Body of pancreas (tissue), 4 donors: ENCODE data around the gene USP9Y. TPM values are rescaled to one million over a fixed set of nuclear protein-coding genes. Genes with fewer than 3 reads are reported as not detected.

Experiments used
- ATAC-seq: fragments of 150-250 bp; one replicate; pipeline ENCODE4 v1.9.1; 2016
- DNase-seq, 4 donors: peaks; one replicate each; pipeline ENCODE4 v3.0.0-alpha.2; 2019
- H3K27ac ChIP-seq, 4 donors: fragments of 200-600 bp; sonication (generic); 1 replicate in 3 of 4; 2 replicates in 1 of 4; pipeline versions ENCODE4 v1.5.1 to v1.6.1; 2016 to 2019; ENCODE audit warnings: mild to moderate bottlenecking in 1 of 4, mixed read lengths in 1 of 4, moderate library complexity in 1 of 4
- H3K27me3 ChIP-seq, 2 donors: fragments of 200-600 bp; sonication (generic); one replicate each; pipeline ENCODE4 v1.6.0; 2016; ENCODE audit warnings: mild to moderate bottlenecking in 1 of 2
- H3K36me3 ChIP-seq, 2 donors: fragments of 200-600 bp; sonication (generic); replicated peaks in 1 of 2; 2 replicates each; pipeline ENCODE4 v1.5.1; 2016; ENCODE audit warnings: low read depth in 2 of 2; ENCODE audit not compliant: insufficient read depth in 1 of 2
- H3K4me1 ChIP-seq: fragments of 200-600 bp; sonication (generic); one replicate; pipeline ENCODE4 v1.6.0; 2016
- H3K4me3 ChIP-seq, 2 donors: fragments of 200-600 bp; sonication (generic); 1 replicate in 1 of 2; 2 replicates in 1 of 2; pipeline ENCODE4 v1.5.1; 2016 to 2019
- H3K9me3 ChIP-seq, 3 donors: fragments of 200-600 bp; sonication (generic); 1 replicate in 2 of 3; 2 replicates in 1 of 3; pipeline ENCODE4 v1.5.1; 2016
- POLR2A ChIP-seq, 3 donors: fragments of 450-650 bp; IDR thresholded peaks; one replicate each; pipeline ENCODE4 v1.6.1; 2016; ENCODE audit warnings: antibody characterized with exemption in 3 of 3, mild to moderate bottlenecking in 2 of 3
- WGBS, 2 donors: methylation state at CpG; one replicate each; pipeline ENCODE4 v1.1.5; 2017; 5-methylcytosine and 5-hydroxymethylcytosine counted together
- intact Hi-C: fragments of 100-400 bp; cut with DNase I; formaldehyde crosslinking; loops from one replicate; pipeline ENCODE4 v1.15.1; 2023
- total RNA-seq, 2 donors: library from RNA; depleted of rRNA; stranded (reverse); fragments of >200 nt; gene quantifications; one replicate each; pipeline ENCODE4 v1.1.0, GENCODE V29; 2016
- TF ChIP-seq, protein P1 (sequence below), 7 experiments: fragments of 450-650 bp in 4 of 7; fragments of 200-600 bp in 3 of 7; sonication (generic) in 3 of 7; IDR thresholded peaks; one replicate each; pipeline ENCODE4 v1.5.1; 2016 to 2019; ENCODE audit warnings: antibody characterized with exemption in 7 of 7

The USP9Y gene
- total RNA-seq, 2 donors from 2014 or later: not detected

DNA sequence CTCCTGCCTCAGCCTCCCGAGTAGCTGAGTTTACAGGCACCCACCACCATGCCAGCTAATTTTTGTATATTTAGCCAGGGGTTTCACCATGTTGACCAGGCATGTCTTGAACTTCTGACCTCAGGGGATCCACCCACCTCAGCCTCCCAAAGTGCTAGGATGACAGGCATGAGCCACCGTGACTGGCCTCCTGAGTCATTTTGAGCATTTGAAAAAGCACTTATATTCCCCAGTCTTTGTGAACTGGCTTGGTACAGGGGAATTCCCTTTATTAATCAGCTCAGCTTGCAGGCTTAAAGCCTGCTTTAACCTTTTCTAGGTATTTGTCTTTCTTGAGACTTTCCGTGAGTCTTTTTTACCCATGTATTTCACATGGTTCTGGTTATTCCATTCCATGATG lies 32.6 kb downstream of the USP9Y start:
- no peak for DNase-seq
- Histone ChIP-seq H3K27me3 (no peaks in the 10 kb centered on the region), H3K4me1 (no peaks in the 10 kb centered on the region), H3K27ac (no peak overlapping the region), H3K36me3 (no peaks in the 10 kb centered on the region), H3K9me3 (no peaks in the 10 kb centered on the region), H3K4me3 (no peak overlapping the region)
- WGBS, 2 donors: 74 to 87% methylated on average over 2 to 3 of the region's 3 CpGs
- intact Hi-C loops: no loop called here
- ATAC-seq: no peak
- TF ChIP-seq, protein P1, sequence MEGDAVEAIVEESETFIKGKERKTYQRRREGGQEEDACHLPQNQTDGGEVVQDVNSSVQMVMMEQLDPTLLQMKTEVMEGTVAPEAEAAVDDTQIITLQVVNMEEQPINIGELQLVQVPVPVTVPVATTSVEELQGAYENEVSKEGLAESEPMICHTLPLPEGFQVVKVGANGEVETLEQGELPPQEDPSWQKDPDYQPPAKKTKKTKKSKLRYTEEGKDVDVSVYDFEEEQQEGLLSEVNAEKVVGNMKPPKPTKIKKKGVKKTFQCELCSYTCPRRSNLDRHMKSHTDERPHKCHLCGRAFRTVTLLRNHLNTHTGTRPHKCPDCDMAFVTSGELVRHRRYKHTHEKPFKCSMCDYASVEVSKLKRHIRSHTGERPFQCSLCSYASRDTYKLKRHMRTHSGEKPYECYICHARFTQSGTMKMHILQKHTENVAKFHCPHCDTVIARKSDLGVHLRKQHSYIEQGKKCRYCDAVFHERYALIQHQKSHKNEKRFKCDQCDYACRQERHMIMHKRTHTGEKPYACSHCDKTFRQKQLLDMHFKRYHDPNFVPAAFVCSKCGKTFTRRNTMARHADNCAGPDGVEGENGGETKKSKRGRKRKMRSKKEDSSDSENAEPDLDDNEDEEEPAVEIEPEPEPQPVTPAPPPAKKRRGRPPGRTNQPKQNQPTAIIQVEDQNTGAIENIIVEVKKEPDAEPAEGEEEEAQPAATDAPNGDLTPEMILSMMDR (IDR thresholded peaks at IDR 0.05): no peak

DNA sequence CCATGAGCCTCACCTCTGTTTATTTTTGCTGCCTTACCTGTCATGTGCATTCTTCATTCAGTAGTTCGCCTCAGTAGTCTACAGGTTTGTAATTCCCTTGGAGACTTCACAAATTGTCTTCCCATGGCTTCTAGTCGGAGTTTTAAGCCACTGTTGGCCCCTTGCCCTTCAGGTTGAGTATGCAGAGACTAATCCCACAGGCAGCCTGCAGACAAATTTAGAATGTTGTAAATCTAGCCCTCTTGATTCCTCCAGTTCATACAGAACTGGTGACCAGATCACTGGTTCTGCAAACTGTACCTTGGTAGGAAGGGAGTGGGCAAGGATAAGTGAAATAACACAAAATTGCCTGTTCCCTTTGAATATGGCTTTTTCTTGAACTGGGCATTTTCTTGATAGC lies 33.0 kb downstream of the USP9Y start:
- ATAC-seq: no peak
- TF ChIP-seq POLR2A (IDR thresholded peaks at IDR 0.05): no peak
- TF ChIP-seq, protein P1 (IDR thresholded peaks at IDR 0.05): no peak
- no peaks in the 10 kb centered on the region for H3K4me1 ChIP-seq

DNA sequence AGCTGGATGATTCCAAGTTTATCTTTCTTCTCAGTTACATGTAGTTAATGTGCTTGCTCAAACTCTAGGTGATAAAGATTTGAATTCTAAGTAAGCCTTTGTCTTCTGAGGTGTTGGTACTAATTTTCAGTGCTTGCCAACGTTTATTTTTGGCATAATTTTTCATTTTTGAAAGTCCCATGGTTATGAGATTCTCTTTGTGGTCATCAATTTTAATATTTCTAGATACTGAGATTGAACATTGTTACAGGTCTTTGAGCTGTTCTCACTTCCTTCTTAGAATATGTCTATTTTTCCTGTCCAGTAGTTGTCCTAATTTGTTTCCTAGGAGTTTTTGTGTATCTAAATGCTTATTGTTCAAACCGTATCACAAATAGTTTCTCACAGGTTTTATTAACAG lies 40.4 kb downstream of the USP9Y start:
- Histone ChIP-seq H3K4me3 (no peak overlapping the region), H3K27me3 (no peaks in the 10 kb centered on the region), H3K4me1 (no peaks in the 10 kb centered on the region), H3K27ac (no peak overlapping the region), H3K36me3 (no peaks in the 10 kb centered on the region), H3K9me3 (no peaks in the 10 kb centered on the region)
- no peak for ATAC-seq
- TF ChIP-seq, protein P1 (IDR thresholded peaks at IDR 0.05): no peak
- TF ChIP-seq POLR2A (IDR thresholded peaks at IDR 0.05): no peak
- no peak for DNase-seq
- WGBS, 2 donors: 36 to 53% methylated on average over 2 of the region's 2 CpGs
- intact Hi-C loops: no loop called here

More for the DNA sequence above, 33.0 kb downstream of the USP9Y start:
- Histone ChIP-seq H3K4me3 (no peak overlapping the region), H3K27me3 (no peaks in the 10 kb centered on the region), H3K9me3 (no peaks in the 10 kb centered on the region), H3K36me3 (no peaks in the 10 kb centered on the region), H3K27ac (no peak overlapping the region)
- 96 to 100% methylated on average over 2 of the region's 2 CpGs for WGBS, 2 donors
- intact Hi-C loops: no loop called here
- no peak for DNase-seq

DNA sequence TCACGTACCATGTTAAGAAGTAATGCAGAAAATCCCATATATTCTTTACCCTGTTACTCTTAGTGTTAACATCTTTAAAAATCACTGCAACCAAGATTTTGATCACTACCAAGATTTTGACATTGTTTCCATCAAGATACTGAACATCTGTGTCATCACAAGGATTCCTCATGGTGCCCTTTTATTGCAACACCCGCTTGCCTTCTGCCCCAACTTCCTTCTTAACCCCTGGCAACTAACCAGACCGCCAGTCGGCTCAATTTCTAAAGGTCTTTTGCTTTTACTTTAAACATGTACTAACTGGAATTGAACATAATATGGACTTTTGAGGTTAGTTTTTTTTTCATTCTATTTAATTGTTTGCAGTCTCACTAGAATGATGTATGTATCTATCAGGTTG lies 41.7 kb downstream of the USP9Y start:
- intact Hi-C loops: no loop called here
- DNase-seq: no peak

DNA sequence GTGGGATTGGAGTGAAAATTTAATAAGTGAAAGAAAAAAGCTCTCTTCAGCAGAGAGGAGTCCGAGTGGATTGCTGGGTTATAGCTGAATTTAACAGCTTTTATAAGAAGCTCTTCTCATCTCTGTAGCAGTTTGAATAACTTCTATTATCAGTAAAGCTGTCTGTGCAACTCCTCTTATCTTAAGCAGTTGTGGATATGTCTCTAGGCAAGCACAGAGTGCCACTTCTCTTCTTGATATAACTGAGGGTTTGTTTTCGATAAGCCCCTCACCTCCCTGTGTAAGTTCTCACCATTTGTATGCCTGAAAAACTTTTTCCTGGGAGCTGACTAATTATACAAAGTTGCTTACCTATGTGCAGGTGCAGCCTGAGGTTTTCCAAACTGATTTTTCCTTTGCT lies 43.1 kb downstream of the USP9Y start:
- H3K4me3 ChIP-seq: no peak overlapping the region
- intact Hi-C loops: no loop called here
- H3K9me3 ChIP-seq: no peaks in the 10 kb centered on the region
- ATAC-seq (no peak), DNase-seq (no peak)
- H3K4me1 ChIP-seq: no peaks in the 10 kb centered on the region
- TF ChIP-seq POLR2A (IDR thresholded peaks at IDR 0.05): no peak
- TF ChIP-seq, protein P1 (IDR thresholded peaks at IDR 0.05): no peak
- 69 to 94% methylated on average over 2 of the region's 2 CpGs for WGBS, 2 donors
- no peaks in the 10 kb centered on the region for H3K36me3 ChIP-seq
- H3K27ac ChIP-seq: no peak overlapping the region
- H3K27me3 ChIP-seq: no peaks in the 10 kb centered on the region

More for the DNA sequence above, 41.7 kb downstream of the USP9Y start:
- H3K27ac ChIP-seq: no peak overlapping the region
- 85 to 97% methylated on average over 2 to 4 of the region's 4 CpGs for WGBS, 2 donors
- TF ChIP-seq POLR2A (IDR thresholded peaks at IDR 0.05): no peak
- TF ChIP-seq, protein P1 (IDR thresholded peaks at IDR 0.05): no peak
- no peaks in the 10 kb centered on the region for H3K4me1 ChIP-seq
- no peaks in the 10 kb centered on the region for H3K36me3 ChIP-seq
- ATAC-seq: no peak
- H3K4me3 ChIP-seq: no peak overlapping the region
- no peaks in the 10 kb centered on the region for H3K9me3 ChIP-seq
- H3K27me3 ChIP-seq: no peaks in the 10 kb centered on the region
